ENCODE data around the gene CSTF2T. TPM values are rescaled to one million over a fixed set of nuclear protein-coding genes. Genes with fewer than 3 reads are reported as not detected.
"Not testable (repeated sequence)": the region's sequence is repeated elsewhere in the genome, so short reads cannot be mapped to it uniquely, and the experiment has no call there.

Gene CSTF2T
- total and polyA plus RNA-seq, 7 donors = 5.4 to 21.2 (median 16.6) TPM

DNA sequence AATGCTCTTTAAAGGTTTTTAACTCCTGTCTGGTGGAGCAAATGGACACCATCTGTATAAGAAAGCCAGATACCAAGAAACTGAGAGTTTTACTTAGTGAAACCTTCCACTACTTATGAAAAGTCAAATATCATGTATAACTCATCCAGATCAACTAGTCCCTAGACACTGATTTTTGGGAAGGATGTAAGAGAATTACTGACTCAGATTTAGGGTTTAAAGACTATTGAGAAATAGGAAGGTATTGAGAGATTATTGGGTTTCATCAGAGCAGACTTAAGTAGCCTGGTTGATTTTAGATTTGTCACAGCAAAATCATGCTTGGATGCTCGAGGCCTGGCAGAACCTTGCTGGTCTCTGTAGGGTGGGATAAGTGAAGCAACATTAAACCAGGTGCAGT is 3.1 kb downstream of the CSTF2T start:
- WGBS, 2 donors = 89 to 90% methylated on average over 1 of the region's 1 CpG
- Histone ChIP-seq H3K4me3 (no peak overlapping the region), H3K27ac (peak overlapping the region in 2 of 4 donors; percentile 20 to 42), H3K36me3 (peaks cover 0 to 7% (median 3%) of the 10 kb centered on the region in 4 donors), H3K9me3 (no peaks in the 10 kb centered on the region), H3K27me3 (no peaks in the 10 kb centered on the region), H3K4me1 (peaks cover 0 to 59% (median 42%) of the 10 kb centered on the region in 4 donors)
- DNase-seq = no peak
- TF ChIP-seq POLR2A (IDR thresholded peaks at IDR 0.05) = no peak
- no peak for TF ChIP-seq POLR2AphosphoS5 (IDR thresholded peaks at IDR 0.05)
- TF ChIP-seq, protein P1, sequence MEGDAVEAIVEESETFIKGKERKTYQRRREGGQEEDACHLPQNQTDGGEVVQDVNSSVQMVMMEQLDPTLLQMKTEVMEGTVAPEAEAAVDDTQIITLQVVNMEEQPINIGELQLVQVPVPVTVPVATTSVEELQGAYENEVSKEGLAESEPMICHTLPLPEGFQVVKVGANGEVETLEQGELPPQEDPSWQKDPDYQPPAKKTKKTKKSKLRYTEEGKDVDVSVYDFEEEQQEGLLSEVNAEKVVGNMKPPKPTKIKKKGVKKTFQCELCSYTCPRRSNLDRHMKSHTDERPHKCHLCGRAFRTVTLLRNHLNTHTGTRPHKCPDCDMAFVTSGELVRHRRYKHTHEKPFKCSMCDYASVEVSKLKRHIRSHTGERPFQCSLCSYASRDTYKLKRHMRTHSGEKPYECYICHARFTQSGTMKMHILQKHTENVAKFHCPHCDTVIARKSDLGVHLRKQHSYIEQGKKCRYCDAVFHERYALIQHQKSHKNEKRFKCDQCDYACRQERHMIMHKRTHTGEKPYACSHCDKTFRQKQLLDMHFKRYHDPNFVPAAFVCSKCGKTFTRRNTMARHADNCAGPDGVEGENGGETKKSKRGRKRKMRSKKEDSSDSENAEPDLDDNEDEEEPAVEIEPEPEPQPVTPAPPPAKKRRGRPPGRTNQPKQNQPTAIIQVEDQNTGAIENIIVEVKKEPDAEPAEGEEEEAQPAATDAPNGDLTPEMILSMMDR (IDR thresholded peaks at IDR 0.05) = no peak
- no peak for TF ChIP-seq EP300 (IDR thresholded peaks at IDR 0.05)
- intact Hi-C loops (cut with DNase I) = loop anchor here (5.0 kb wide), 1 partner anchor 266 kb away; no protein-coding TSS in a partner anchor

DNA sequence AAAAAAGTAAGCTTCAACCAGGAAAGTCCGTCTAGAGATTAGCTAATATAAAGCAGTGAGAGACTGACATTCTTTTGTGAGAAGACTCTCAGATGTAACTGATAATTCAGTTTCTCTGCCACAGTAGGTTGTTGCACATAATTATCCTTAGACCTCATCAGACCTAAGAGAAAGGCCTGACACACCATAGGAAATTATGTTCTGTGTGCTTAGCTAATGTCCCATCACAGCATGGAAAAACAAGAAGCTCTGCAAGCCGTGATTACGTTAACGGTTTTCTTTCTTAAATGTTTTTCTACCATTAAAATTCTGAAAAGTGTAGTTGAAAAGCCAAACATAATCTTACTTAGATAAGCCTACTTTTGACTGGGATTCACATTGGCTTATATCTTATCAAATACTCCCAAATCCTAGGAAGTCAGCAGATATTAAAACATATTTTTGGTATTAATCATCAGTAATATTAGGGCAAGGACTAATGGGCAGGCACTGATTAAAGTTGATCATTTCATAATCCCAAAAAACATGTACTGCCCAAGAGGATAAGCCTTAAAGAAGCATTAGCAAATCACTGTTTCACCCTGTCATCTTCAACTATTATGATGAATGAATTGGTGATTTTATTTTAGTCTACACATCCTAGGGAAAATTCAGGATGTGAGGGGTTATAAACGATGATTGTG is 5.2 kb downstream of the CSTF2T start:
- 77 to 84% methylated on average over 5 of the region's 5 CpGs for WGBS, 2 donors
- Histone ChIP-seq H3K27ac (no peak overlapping the region), H3K27me3 (no peaks in the 10 kb centered on the region), H3K9me3 (no peaks in the 10 kb centered on the region), H3K36me3 (peaks cover 0 to 7% (median 3%) of the 10 kb centered on the region in 4 donors), H3K4me3 (no peak overlapping the region), H3K4me1 (peaks cover 0 to 50% (median 35%) of the 10 kb centered on the region in 4 donors)
- TF ChIP-seq POLR2A (IDR thresholded peaks at IDR 0.05) = no peak
- no peak for TF ChIP-seq POLR2AphosphoS5 (IDR thresholded peaks at IDR 0.05)
- DNase-seq = no peak
- intact Hi-C loops (cut with DNase I) = no loop called here

DNA sequence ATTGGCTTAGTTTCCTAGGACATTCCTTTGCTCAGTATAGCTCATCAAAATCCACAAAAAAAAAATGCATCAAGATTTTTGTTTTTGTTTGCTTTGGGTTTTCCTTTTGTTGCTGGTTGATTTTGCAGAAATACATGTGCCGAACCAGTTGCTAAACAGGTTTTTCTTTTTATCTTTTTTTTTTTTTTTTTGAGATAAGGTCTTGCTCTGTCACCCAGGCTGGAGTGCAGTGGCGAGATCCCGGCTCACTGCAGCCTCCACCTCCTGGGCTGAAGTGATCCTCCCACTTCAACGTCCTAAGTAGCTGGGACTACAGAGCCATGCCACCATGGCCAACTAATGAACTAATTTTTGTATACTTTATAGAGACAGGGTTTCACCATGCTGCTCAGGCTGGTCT is 8.3 kb downstream of the CSTF2T start:
- no peak overlapping the region for H3K27ac ChIP-seq

DNA sequence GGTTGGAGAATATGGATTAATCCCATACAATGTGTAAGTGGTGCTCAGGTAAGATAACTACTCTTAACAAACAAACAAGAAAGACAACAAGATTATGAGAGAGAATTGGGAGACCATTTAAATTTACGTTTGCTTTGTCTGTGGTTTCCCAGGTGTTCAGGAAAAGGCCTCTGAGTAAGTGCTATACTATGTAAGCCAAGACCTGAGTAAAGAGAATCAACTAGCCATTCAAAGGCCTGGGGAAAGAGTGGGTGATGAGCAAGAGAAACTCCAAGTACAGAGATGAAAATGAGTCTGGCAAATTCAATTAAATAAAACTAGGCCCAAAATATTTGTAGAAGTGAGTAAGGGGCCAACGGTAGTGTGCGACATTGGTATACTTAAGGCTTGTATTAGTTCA is 9.9 kb downstream of the CSTF2T start:
- DNase-seq = no peak
- peaks cover 0 to 6% (median 0%) of the 10 kb centered on the region in 4 donors for H3K4me1 ChIP-seq
- no peaks in the 10 kb centered on the region for H3K9me3 ChIP-seq
- intact Hi-C loops (cut with DNase I) = no loop called here
- TF ChIP-seq EP300 (IDR thresholded peaks at IDR 0.05) (no peak), POLR2AphosphoS5 (IDR thresholded peaks at IDR 0.05) (no peak), POLR2A (IDR thresholded peaks at IDR 0.05) (no peak)
- TF ChIP-seq, protein P1 (IDR thresholded peaks at IDR 0.05) = no peak
- H3K4me3 ChIP-seq = no peak overlapping the region
- 91% methylated on average over 3 of the region's 3 CpGs for WGBS, 2 donors
- H3K36me3 ChIP-seq = no peaks in the 10 kb centered on the region
- H3K27ac ChIP-seq = no peak overlapping the region
- H3K27me3 ChIP-seq = no peaks in the 10 kb centered on the region

More for the DNA sequence above, 8.3 kb downstream of the CSTF2T start:
- no peak for TF ChIP-seq EP300 (IDR thresholded peaks at IDR 0.05)
- TF ChIP-seq POLR2A (IDR thresholded peaks at IDR 0.05) = no peak
- TF ChIP-seq POLR2AphosphoS5 (IDR thresholded peaks at IDR 0.05) = no peak
- TF ChIP-seq, protein P1 (IDR thresholded peaks at IDR 0.05) = no peak
- no peak for DNase-seq
- Histone ChIP-seq H3K4me1 (peaks cover 0 to 22% (median 9%) of the 10 kb centered on the region in 4 donors), H3K4me3 (no peak overlapping the region), H3K27me3 (no peaks in the 10 kb centered on the region), H3K36me3 (peaks cover 0 to 6% (median 0%) of the 10 kb centered on the region in 4 donors), H3K9me3 (no peaks in the 10 kb centered on the region)
- WGBS, 2 donors = 13 to 63% methylated on average over 4 of the region's 4 CpGs
- intact Hi-C loops (cut with DNase I) = no loop called here

DNA sequence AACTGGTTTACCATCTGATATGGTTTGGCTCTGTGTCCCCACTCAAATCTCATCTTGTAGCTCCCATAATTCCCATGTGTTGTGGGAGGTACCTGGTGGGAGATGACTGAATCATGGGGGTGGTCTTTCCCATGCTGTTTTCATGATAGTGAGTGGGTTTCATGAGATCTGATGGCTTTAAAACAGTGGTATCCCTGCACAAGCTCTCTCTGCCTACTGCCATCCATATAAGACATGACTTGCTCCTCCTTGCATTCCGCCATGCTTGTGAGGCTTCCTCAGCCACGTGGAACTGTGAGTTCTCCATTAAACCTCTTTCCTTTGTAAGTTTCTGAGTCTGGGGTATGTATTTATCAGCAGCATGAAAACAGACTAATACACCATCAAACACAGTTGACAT is 10.6 kb downstream of the CSTF2T start:
- intact Hi-C loops (cut with DNase I); H3K36me3 ChIP-seq; H3K9me3 ChIP-seq; DNase-seq; H3K4me3 ChIP-seq; H3K4me1 ChIP-seq; H3K27ac ChIP-seq; H3K27me3 ChIP-seq: not testable (repeated sequence)
- WGBS, 2 donors = 89 to 90% methylated on average over 2 of the region's 2 CpGs

All from sigmoid colon (tissue), 7 donors.